Nephron progenitor cell (in vitro differentiated cells): ENCODE measurements around the gene ROPN1B.

ENCODE experiments used
- DNase-seq: peaks from one replicate; pipeline ENCODE4 v3.0.0; 2021
- H3K27ac Mint-ChIP-seq: 2 replicates; pipeline ENCODE4 v1.8.0; 2021; ENCODE audit warnings: mild to moderate bottlenecking, moderate library complexity, mixed read lengths
- H3K27me3 Mint-ChIP-seq: 2 replicates; pipeline ENCODE4 v1.8.0; 2021; ENCODE audit warnings: mild to moderate bottlenecking, low read depth, mixed read lengths; ENCODE audit not compliant: poor library complexity
- H3K36me3 Mint-ChIP-seq: 2 replicates; pipeline ENCODE4 v1.8.0; 2021; ENCODE audit warnings: low read depth, mixed read lengths
- H3K4me1 Mint-ChIP-seq: 2 replicates; pipeline ENCODE4 v1.8.0; 2021; ENCODE audit warnings: mixed read lengths
- H3K4me3 Mint-ChIP-seq: 2 replicates; pipeline ENCODE4 v1.8.0; 2021; ENCODE audit warnings: mild to moderate bottlenecking, moderate library complexity, mixed read lengths
- H3K9me3 Mint-ChIP-seq: 2 replicates; pipeline ENCODE4 v1.8.0; 2021; ENCODE audit warnings: mild to moderate bottlenecking, moderate library complexity, mixed read lengths
- TF ChIP-seq, protein P1 (sequence below): fragments of 200-600 bp; sonication (generic); IDR thresholded peaks from 2 replicates; pipeline ENCODE4 v1.5.0; 2021; ENCODE audit warnings: antibody characterized with exemption

ROPN1B gene

DNA sequence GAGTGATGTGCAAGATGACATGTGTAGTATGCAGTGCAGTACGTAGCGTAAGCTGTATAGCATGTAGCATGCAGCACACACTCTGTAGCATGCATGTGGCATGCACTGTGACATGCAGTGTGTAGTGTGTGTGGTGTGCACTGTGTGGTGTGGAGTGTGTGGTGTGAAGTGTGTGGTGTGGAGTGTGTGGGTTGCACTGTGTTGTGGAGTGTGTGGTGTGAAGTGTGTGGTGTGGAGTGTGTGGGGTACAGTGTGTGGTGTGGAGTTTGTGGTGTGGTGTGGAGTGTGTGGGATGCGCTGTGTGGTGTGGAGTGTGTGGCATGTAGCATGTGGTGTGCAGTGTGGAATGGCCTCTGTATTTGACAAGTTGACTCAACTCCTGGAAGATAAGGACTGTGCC lies 39.2 kb downstream of the ROPN1B start:
- Mint-ChIP-seq H3K9me3 (peaks cover 5% of the 10 kb centered on the region), H3K27me3 (peaks cover 7% of the 10 kb centered on the region), H3K4me3 (no peak overlapping the region), H3K4me1 (no peaks in the 10 kb centered on the region), H3K36me3 (peaks cover 50% of the 10 kb centered on the region), H3K27ac (peak overlapping the region; percentile 66)
- TF ChIP-seq, protein P1, sequence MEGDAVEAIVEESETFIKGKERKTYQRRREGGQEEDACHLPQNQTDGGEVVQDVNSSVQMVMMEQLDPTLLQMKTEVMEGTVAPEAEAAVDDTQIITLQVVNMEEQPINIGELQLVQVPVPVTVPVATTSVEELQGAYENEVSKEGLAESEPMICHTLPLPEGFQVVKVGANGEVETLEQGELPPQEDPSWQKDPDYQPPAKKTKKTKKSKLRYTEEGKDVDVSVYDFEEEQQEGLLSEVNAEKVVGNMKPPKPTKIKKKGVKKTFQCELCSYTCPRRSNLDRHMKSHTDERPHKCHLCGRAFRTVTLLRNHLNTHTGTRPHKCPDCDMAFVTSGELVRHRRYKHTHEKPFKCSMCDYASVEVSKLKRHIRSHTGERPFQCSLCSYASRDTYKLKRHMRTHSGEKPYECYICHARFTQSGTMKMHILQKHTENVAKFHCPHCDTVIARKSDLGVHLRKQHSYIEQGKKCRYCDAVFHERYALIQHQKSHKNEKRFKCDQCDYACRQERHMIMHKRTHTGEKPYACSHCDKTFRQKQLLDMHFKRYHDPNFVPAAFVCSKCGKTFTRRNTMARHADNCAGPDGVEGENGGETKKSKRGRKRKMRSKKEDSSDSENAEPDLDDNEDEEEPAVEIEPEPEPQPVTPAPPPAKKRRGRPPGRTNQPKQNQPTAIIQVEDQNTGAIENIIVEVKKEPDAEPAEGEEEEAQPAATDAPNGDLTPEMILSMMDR, result no peak
- DNase-seq, result no peak

GRCh38 chr3:126009181-126009580 lies 40.2 kb downstream of the ROPN1B start:
- peaks cover 7% of the 10 kb centered on the region for H3K27me3 Mint-ChIP-seq

DNA sequence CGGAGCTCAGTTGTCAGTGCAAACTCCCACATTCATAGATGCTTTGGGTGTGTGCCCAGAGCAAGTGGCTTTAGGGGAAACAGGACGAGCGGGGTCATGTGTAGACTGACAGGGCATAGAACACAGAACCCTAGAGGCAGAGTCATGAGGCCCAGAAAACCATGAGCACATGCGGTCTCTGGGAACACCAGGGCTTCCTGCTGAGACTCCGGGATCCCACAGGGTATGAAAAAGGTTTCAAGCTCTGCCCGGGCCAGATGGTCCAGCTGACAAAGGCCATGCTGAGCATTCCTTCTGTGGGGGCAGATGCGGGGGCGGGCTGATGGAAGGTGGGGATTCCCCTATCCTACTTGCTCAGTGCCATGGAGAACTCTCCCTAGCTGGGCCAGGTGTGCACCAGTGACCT lies 44.8 kb downstream of the ROPN1B start:
- H3K27ac Mint-ChIP-seq, result no peak overlapping the region
- peaks cover 5% of the 10 kb centered on the region for H3K9me3 Mint-ChIP-seq
- no peak overlapping the region for H3K4me3 Mint-ChIP-seq
- DNase-seq, result no peak
- TF ChIP-seq, protein P1, result no peak
- peaks cover 1% of the 10 kb centered on the region for H3K27me3 Mint-ChIP-seq
- peaks cover 59% of the 10 kb centered on the region for H3K36me3 Mint-ChIP-seq
- no peaks in the 10 kb centered on the region for H3K4me1 Mint-ChIP-seq

More at GRCh38 chr3:126009181-126009580, 40.2 kb downstream of the ROPN1B start:
- no peak overlapping the region for H3K27ac Mint-ChIP-seq
- H3K9me3 Mint-ChIP-seq, result peaks cover 5% of the 10 kb centered on the region
- TF ChIP-seq, protein P1, result no peak
- no peaks in the 10 kb centered on the region for H3K4me1 Mint-ChIP-seq
- no peak overlapping the region for H3K4me3 Mint-ChIP-seq
- no peak for DNase-seq
- peaks cover 58% of the 10 kb centered on the region for H3K36me3 Mint-ChIP-seq

DNA sequence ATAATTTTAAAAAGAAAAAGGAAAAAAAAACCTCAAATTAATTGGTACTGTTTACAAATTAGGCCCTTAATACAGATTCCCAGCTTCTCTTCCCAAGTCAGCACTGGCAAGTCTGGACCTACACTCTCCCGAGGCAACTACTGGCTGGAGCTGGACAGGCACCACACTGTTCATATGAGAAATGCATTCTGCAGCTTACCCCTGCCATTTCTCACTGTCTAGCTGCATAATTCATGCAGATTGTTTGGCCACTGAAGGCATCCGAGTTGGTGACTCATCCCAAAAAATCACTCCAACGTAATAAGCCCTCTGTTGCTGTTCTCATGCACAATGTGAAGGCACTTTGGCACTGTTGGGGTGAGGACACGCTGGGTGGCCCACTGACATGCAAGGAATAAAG lies 45.3 kb downstream of the ROPN1B start:
- H3K4me1 Mint-ChIP-seq, result no peaks in the 10 kb centered on the region
- peaks cover 59% of the 10 kb centered on the region for H3K36me3 Mint-ChIP-seq
- no peaks in the 10 kb centered on the region for H3K27me3 Mint-ChIP-seq
- DNase-seq, result no peak
- H3K4me3 Mint-ChIP-seq, result no peak overlapping the region
- H3K27ac Mint-ChIP-seq, result no peak overlapping the region
- H3K9me3 Mint-ChIP-seq, result peaks cover 5% of the 10 kb centered on the region
- TF ChIP-seq, protein P1, result no peak

GRCh38 chr3:126015075-126015474 lies 46.1 kb downstream of the ROPN1B start:
- Mint-ChIP-seq H3K27me3 (no peaks in the 10 kb centered on the region), H3K4me1 (no peaks in the 10 kb centered on the region), H3K9me3 (peaks cover 5% of the 10 kb centered on the region), H3K27ac (no peak overlapping the region), H3K4me3 (no peak overlapping the region), H3K36me3 (peaks cover 52% of the 10 kb centered on the region)
- TF ChIP-seq, protein P1, result no peak
- DNase-seq, result no peak

DNA sequence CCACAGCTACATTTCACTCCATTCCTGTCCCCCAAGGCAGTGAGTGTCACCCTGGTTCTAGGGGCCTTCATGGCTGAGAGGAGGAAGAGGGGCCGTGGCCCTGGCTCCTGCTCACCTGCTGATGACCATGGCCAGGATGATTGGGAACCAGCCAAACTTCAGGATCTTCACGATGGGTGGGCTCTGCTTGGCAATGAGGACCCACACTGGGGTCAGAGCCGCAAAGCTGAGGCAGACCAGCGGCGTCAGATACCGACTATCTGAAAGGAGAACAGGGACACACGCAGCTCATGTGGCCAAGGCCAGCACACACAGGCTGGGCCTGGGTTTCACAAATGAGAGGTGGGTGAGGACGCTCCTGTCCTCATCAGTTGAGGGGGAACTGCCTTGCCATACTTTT lies 47.6 kb downstream of the ROPN1B start:
- Mint-ChIP-seq H3K4me3 (no peak overlapping the region), H3K9me3 (no peaks in the 10 kb centered on the region), H3K27ac (no peak overlapping the region), H3K27me3 (no peaks in the 10 kb centered on the region), H3K4me1 (peaks cover 13% of the 10 kb centered on the region), H3K36me3 (peaks cover 54% of the 10 kb centered on the region)
- TF ChIP-seq, protein P1, result no peak
- no peak for DNase-seq
